Stimulated activated CD8-positive, alpha-beta memory T cell treated with anti-CD3 and anti-CD28 coated beads, Interleukin-7, amount 100 ng/mL, for 1 hour (primary cell): Measurements from ENCODE around the gene PLA2G4D.

Source experiments
- DNase-seq, 2 donors: peaks; one replicate each; pipeline ENCODE4 v3.0.0-alpha.2; 2020; ENCODE audit warnings: low read depth in 2 of 2

Gene PLA2G4D

DNA sequence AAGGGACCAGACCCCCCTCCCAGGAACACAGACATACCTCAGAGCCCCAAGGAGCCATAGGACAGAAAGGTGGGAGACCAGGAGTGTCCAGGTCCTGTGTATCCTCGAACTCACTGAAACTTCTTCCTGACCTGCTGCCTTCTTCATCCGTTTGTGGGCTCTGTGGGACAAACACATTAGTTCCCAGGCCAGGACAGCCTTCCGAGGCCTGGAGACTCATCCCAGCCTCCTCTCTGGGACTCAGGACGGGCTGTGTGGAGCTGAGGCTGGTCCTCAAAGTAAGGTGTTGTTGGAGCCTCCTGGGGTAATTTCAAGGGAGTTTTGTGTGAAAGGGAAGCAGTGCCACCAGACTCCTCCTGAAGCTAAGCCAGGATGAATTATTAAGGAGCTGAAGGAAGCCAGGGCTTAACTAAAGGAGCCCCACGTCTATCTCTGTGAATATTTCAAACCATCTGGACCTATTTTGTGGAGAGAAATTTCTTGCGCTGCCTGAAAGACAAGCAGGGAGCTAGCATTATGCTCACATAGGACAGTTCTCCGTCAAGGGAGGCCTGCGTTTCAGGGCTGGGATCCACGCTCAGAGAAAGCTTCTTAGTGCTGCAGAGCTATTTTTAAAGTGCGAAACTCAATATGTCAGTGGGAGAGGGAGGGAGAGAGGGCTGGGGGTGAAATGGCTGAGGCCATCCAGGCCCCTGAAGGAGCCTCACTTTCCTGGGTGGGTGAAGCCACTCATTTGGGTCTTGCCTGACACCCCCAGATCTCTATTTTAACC, 43.7 kb downstream of the PLA2G4D start:
- DNase-seq: no peak

DNA sequence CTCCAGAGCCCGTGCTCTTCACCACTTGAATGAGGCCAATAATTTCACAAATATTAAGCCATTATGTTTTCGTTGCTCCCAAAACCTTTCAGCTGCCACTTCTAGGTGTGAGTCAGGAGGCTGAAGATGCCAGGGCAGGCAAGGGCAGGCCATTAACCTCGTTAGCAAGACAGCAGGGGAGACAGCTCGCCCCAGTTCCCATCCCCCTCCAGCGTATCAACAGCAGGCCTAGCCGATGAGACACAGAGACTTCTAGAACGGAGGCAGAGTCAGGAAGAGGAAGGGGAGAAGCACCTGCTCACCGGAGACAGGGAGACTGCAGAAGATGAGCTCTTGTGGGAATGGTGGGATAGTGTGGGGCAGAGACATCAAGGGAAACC, 45.6 kb downstream of the PLA2G4D start:
- no peak for DNase-seq

DNA sequence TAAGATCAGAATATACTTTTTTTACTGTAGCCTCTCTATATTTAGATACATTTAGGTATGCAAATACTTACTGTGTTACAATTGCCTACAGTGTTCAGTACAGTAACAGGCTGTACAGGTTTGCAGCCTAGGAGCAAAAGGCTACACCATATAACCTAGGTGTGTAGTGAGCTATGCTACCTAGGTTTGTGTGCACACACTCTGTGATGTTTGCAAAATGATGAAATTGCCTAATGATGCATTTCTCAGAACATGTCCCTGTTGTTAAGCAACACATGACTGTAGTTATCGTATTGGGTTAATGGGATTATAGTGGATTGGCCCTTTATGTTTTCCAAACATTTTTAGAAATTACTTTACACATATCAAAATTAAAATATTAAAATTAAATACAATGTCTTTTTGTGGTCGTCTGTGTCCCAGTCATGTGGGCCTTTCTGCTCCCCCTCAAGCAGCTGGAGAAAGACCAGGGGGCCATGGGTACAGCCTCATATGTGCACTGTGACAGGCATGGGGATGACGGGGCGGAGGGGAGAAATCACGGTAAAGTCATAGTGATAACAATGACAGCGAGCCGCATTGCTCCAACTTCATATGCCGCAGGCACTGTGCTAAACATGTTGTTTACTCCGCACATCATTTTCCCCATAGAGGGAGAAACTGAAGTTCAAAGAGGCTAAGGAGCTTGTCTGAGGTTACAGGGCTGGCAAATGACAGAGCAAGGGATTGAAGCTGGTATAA, 46.1 kb downstream of the PLA2G4D start:
- no peak for DNase-seq

DNA sequence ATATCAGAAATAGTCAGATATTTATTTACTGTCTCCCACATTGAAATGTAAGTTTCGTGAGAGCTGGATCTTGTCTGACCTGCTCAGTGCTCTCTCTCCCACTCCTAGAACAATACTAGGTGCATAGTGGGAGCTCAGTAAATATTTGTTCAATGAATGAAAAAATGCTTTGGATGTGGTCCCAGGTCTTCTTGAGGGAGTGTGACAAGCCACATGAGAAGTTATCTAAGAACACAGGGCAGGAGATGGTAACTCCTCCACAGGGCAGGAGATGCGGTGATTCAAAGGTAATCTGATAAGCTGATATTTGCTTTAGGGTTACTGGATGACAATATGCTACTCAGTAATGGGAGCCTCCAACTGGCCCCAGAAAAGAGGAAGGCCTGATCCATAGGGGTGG, 47.8 kb downstream of the PLA2G4D start:
- DNase-seq: no peak

DNA sequence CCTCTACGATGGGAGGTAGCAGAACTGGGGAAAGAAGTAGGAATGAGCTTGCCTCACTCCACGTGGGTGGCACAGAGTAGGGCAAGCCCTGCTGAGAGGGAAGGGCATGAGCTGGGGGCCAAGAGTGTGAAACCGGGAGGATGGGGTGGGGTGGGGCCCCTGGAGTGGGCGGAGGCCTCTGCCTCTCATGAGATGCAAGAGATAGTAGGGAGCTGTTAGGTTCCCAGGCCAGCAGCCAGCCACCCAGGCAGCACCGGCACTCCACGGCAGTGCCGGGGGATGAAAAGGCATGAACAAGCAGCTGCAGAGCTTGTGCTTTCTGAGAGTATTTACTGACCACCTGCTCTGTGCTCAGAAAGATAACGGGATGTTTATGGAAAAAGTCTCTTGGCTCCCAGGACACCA, 49.1 kb downstream of the PLA2G4D start:
- no peak for DNase-seq

DNA sequence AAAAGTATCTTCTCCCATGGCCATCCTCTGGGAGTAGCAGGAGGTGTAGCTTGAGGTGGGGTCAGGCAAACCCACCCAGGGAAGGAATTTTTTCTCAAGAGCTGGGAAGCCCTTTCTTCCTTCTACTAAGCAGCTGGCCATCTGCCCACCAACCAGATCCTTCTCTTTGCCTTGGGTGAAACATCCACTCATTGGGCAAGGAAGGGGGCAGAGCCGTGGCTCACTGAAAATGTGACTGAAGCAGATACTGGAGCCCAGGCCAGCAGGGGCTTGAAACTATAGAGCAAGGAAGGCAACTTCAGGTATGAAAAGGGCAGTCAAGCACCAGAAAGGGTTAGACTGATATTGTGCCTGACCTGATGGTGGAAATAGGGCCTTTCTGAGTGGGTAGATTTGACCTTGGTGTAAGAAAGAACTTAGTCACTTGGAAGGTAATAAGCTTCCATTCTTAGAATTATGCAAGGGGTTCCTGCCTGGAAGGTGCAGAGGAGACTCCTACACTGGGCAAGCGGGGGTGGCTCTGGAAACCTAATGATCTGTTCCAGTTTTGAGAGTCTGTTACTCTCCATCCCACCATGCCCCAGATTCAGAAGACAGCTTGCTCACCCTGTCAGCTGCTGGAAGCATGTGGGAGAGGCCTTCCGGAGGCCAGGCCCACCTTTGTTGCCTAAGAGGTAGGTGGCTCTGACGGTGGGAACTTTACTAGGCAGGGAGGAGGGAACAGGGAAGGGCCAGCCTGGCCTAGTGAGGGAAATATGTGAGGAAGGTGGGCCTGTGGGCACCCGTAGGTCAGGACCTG, 51.6 kb downstream of the PLA2G4D start:
- DNase-seq: no peak

DNA sequence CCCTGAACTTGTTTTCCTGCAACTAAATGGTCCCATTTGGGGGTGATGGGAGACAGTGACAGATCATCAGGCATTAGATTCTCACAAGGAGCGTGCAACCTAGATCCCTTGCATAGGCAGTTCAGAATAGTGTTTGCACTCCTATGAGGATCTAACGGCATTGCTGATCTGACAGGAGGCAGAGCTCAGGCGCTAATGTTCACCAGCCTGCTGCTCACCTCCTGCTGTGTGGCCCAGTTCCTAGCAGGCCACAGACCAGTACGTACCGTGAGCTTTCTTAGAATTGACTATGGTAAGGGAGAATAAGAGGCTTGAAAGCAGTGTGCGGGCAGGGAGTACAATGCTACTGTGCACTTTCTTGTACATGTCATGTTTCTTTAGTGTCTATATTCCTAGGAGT, 56.0 kb downstream of the PLA2G4D start:
- no peak for DNase-seq

DNA sequence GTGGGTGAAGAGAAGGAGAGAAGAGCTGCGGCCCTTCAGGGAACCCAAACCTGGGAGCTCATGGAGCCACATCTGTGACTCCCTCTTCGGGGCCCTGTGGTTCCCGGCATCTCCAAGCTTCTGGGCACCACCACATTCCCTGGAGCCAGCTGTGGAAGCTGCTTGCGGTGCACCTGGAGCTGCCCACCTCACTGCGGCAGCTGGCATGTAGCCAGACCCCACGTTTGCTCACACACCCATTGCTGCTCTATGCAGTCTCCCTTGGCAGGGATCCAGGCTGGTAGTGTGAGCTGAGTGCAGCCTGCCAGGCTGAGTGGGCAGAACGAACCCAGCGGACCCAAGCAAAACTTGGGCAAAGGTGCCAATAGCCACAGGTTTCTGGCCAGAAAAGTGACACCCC, 56.7 kb downstream of the PLA2G4D start:
- DNase-seq: no peak

DNA sequence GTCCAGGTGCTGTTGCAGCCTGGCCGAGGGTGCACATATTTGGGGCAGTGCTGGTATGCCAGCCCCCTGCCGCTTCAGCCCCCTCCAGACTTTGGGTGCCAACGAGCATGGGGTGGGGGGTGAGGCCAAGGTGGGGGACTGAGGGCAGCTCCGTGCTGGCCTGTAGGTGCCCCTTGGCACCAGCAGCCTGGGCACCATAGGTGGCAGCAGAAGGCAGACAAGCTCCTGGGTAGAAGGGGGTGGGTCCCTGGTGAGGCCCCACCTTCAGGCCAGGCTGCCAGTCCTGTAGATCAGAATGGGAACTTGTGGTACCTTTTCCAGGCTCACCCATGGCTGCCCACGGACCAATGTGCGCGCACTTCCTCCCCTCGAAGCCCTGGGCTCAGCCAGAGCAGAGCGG, 57.4 kb downstream of the PLA2G4D start:
- no peak for DNase-seq

DNA sequence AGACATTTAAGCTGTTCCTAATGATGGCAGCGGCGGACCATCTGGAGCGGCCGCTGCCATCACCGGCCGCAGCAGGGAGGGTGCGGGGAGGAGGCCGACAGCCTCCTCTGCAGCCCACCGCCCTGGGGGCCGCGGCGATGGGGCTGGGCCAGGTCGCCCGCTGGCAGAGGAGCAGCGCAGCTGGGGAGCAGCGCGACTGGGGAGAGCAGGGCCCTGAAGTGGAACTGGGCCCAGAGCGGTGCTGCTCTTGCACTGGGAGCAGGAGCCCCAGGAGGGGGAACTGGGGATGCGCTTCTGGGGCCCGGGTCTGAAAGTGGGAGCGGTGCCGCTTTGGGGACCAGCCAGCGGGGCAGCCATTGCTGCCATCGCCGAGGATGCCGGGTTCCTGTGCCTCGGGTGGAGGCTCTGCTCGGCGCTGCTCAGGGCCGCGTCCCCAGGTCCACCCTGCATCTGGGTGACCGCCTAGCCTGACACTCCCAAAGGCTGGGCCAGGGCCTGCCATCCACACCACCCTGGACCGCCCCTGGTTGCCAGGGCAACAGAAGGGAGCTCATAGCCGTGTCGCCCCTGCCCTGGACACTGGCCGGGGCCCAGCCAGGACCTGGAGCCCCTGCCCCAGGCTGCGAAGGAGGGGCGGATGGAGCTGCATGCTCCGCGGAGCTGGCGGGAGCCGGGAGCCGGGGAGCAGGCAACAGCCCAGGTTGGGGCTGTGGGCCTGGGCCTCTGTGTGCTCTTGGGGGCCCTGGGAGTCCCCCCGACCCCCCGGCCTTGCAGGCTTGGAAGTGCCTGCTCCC, 58.1 kb downstream of the PLA2G4D start:
- no peak for DNase-seq

DNA sequence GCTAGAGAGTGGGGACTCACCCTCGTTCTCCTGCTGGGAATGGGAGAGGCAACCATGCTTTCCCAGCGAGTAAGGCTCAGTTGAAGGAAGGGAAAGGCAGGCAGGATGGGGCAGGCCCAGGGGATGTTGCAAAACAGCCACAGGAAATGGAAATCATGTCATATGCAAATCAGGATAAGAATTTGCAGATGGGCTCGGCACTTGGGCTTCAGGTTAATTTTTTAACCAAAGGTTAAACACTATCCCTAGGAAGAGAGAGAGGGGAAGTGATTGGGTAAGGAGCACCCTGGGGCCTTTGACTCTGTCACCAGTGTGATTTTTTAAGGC, 59.0 kb downstream of the PLA2G4D start:
- DNase-seq: no peak

DNA sequence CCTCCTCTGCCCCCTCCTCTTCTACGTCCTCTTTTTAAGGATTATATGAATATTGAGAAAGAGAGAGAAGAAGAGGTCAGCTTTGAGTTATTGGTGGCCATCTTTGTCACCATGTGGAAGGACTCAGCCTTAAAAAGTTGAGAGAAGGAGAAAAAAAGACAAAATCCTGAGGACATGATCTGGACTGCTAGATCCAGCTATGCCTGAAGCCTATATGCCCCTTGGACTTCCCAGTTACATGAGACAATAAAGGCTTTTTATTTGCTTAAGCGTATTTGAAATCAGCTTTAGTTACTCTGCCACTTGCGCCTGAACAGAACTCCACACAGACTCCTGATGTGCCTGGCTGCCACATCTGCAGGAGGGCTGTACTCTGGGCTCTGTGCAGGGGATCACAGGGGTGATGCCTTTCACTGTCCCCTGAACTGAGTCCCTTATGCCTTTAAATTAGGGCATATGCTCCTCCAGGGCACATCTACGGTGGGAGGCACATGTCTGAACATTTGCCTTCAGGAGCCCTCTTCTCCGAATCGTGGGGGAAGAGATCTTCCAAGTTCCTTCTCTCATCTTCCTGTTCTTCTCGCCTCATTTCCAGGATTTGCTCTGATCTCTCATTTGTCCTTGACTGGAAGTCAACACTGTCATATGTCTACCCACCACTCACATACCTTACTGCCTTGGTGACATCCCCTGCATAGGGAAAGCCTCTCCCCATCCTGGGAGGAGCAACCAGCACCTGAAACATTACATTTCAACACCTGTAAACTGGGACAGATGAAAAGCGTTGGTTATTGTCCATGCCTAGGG, 59.5 kb downstream of the PLA2G4D start:
- DNase-seq: no peak

DNA sequence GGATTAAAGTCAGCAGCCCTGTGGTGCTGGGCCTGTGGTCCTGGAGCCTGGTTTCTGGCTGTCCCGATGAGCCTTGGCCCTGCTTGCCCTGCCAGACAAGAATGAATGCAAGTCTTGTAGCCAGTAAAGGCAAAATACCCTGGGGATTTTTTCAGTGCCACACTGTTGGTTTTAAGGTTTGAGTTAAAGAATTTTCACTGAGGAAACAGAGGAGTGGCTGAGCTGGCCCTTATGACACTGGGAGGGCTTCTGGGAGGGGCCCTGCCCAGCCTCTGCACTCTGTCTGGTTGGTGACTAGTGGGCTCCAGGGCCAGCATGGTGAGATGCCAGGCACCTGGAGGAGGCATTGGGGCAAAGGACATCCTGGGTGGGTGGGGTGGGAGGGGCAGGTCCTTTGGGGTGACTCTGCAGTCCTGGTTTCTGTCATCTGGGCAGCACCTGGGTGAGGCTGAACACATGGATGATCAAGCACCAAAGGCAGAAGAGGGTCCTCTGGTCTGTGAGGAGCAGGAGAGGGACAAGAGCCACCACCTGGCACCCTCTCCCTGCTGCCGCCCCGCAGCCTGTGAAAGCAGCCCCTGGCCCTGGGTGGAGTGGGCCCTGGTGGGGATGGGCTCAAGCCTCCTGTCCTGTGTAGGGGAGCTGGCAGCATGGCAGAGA, 61.0 kb downstream of the PLA2G4D start:
- no peak for DNase-seq

DNA sequence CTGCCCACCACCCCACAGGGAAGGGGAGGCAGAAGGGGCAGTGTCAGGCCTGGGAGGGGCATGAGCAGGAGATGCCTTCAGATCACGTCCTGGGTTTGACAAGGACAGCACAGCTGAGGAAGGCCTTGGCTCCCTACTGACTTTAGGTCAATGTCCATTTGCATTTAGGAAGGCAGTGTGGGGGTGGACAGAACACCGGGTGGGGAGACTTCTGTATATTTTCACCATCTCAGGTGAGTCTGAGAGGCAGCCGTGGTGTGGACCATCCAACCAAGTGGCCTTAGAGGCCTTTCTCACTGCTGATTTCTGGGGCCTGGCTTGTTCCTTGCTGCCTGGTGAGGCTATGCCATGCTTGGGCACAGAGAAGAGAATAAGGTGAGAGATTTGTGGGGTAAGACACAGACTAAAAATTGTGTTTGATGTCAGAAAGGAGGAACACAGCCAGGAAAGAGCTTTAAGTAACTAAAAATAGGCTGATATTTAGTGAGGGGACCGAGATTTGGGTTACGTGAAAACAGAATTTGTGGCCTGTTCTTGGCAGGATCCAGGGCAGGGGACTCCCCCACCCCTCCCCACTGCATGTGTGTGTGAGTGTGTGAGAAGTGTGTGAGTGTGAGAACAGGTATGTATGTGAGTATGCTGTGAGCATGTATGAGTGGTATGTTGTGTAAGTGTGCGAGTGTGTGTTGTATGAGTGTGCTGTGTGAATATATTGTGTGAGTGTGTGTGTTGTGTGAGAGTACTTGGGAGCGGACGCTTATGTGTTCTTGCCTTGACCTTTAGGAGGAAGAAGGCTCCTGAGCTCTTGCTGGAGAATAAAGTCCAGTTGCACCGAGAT, 61.8 kb downstream of the PLA2G4D start:
- no peak for DNase-seq

DNA sequence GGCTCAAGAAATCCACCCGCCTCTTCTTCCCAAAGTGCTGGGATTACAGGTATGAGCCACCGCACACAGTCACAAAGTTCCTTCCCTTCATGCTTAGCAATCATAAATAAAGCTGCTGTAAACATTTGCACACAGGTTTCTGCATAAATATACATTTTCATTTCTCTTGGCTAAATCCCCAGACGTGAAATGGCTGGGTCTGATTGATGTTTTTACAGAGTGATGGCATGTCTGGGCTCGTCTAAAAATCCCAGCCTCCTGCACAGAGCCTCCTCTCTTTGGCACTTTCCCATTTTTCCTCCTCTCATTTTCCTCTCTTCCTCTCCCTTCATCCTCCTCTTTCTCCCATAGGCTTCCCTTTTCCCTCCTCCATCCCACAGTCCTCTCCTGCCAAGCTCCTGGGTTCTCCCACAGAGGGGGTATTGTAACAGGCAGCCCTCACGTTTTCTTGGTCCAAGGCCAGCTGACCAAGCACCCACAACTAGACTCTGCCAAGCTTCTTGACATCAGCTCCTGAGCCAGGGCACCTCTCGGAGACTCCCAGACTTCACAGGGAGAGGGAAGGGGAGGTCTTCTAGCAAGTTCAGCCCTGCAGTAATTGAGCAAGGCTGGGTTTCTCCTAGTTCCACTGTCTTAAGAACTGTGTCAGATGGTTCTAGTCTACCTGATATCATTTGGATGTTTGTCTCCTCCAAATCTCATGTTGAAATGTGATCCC, 63.0 kb downstream of the PLA2G4D start:
- DNase-seq: no peak

DNA sequence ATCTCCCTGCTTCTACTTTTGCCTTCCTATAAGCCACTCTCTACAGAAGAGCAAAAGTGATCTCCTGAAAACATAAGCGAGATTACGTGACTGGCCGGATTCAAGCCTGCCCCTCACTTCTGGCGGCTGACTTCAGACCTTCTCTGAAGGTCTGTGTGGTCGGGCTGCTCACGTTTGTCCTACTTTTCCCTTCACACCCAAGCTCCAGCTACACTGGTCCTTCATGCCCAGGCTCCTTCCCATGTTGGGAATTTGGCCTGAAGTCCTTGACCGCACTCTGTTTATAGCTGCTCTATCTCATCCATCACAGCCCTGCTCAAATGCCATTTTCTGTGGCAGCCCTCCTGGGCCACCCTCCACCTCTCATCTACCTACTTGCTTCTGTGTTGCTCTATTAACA, 66.8 kb downstream of the PLA2G4D start:
- DNase-seq: no peak

DNA sequence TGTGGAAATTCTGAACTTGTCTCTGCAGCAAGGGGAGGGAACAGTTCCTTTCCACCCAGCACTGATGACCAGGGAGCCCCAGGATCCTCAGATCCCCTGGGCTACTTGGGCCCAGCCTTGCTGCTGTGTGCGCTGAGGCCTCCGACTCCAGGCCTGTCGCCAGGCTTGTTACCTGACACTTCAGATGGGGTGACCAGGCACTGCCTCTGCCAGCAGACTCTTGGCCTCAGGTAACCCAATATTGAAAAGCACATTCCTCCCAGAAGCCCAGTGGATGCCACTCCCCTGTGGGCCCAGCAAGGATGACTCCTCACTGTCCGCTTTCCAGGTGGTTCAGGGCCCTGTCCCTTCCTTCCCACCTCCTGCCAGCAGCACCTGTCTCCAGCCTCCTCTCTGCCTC, 70.1 kb downstream of the PLA2G4D start:
- DNase-seq: no peak

DNA sequence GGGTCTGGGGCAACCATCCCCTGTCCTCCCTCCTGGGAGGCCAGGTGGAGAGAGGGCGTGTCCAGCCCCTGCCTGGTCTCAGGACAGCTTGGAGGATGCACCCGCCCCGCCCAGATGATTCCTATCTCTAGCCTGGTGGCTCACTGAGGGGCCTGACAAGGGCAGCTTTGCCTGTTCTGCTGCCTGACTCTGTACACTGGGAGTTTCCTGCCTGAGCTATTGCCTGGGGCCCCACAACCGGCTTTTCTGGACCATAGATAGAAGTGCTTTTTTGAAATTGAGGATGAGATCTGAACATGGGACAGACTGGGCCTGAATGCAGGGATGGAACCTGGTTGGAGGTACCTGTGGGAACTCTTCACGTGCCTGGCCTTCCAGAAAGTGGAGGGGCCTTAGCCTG, 72.8 kb downstream of the PLA2G4D start:
- DNase-seq: no peak

DNA sequence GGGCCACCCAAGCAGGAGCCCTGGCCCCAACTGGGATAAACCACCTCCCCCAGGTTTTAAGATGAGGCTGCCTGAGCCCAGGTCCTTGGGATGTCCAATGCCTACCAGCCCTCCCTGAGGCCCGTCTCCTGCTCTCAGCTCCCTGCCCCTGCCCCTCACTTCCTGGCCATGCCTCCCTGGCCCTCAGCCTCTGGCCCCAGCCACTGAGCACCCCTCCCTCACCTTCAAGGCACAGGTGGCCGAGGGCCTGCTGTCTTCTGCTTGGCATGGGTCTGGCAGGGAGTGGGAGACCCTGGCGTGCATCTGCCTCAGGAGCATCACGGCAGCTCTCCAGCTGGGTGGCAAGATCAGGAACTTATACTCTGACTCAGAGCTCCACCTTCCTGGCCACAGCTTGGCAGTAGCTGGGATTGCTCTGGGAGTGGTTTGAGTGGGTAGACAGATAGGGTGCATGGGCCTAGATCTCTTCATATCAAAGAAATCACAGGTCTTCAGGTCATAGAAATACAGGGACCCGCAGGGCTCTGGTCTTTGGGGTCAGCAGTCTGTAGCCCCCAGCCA, 73.6 kb downstream of the PLA2G4D start, which contains the start of gene PLA2G4E:
TSS of gene PLA2G4E (minus strand) at position 330 of the 561 bp plus-strand sequence. CDS start at position 318, 12 bp downstream.
- DNase-seq: no peak
